H1 (cell line): ENCODE measurements around the gene CHCHD3. TPM values are rescaled to one million over a fixed set of nuclear protein-coding genes. Genes with fewer than 3 reads are reported as not detected.

Experiments used
- CTCF ChIA-PET: fragments of 300-600 bp; sonication (Branson Sonifier 250); formaldehyde crosslinking; loops from one replicate; lab custom pipeline; 2021; ENCODE audit not compliant: partially characterized antibody; lab: Charles Lee
- POLR2A ChIA-PET: fragments of 300-600 bp; sonication (Branson Sonifier 250); formaldehyde crosslinking; loops from one replicate; lab custom pipeline; 2021; ENCODE audit warnings: inconsistent platforms; ENCODE audit not compliant: partially characterized antibody; lab: Charles Lee
- DNase-seq, 2 experiments: peaks; one replicate each; pipeline versions ENCODE4 v3.0.0 to v3.0.0-alpha.2; 2010 to 2022; ENCODE audit warnings: low spot score in 2 of 2, low read depth in 1 of 2, mixed read lengths in 1 of 2
- FAIRE-seq: peaks from 2 replicates; lab custom pipeline; 2011; peaks lifted over from hg19 to GRCh38; lab: Jason Lieb, UNC
- H2AFZ ChIP-seq: 2 replicates; pipeline ENCODE4 v1.8.1; 2012; ENCODE audit warnings: low read length, inconsistent platforms
- H2AK5ac ChIP-seq: 2 replicates; pipeline ENCODE4 v1.6.1; 2013; ENCODE audit warnings: low read depth, low read length
- H2BK120ac ChIP-seq: replicated peaks from 2 replicates; pipeline ENCODE3; 2013; ENCODE audit warnings: low read depth, low read length, inconsistent platforms
- H2BK12ac ChIP-seq: 2 replicates; pipeline ENCODE4 v1.6.1; 2013; ENCODE audit warnings: low read depth, low read length
- H2BK15ac ChIP-seq: 2 replicates; pipeline ENCODE4 v1.6.1; 2013; ENCODE audit warnings: low read length
- H2BK20ac ChIP-seq: 2 replicates; pipeline ENCODE4 v1.6.1; 2013; ENCODE audit warnings: low read length
- H2BK5ac ChIP-seq: 2 replicates; pipeline ENCODE4 v1.6.1; 2013; ENCODE audit warnings: low read depth, low read length
- H3K14ac ChIP-seq: 2 replicates; pipeline ENCODE4 v1.6.1; 2013; ENCODE audit warnings: inconsistent platforms; ENCODE audit not compliant: insufficient read length
- H3K18ac ChIP-seq: 2 replicates; pipeline ENCODE4 v1.6.1; 2013; ENCODE audit warnings: low read length; ENCODE audit errors: extremely low read depth
- H3K23ac ChIP-seq: 2 replicates; pipeline ENCODE4 v1.6.1; 2013; ENCODE audit warnings: inconsistent platforms; ENCODE audit not compliant: insufficient read length
- H3K23me2 ChIP-seq: 2 replicates; pipeline ENCODE4 v1.6.1; 2013; ENCODE audit warnings: low read depth, low read length
- H3K27ac ChIP-seq: 2 replicates; pipeline ENCODE4 v1.6.1; 2011; ENCODE audit warnings: low read depth, low read length, inconsistent platforms
- H3K27me3 ChIP-seq, 4 experiments: replicated peaks in 1 of 4; 1 replicate in 1 of 4; 2 replicates in 3 of 4; pipeline versions ENCODE4 v1.6.1 to v1.8.1; 2011 to 2013; ENCODE audit warnings: low read length in 3 of 4, mild to moderate bottlenecking in 3 of 4, inconsistent platforms in 2 of 4, mixed read lengths in 2 of 4, moderate library complexity in 1 of 4; ENCODE audit not compliant: control insufficient read depth in 3 of 4, insufficient read depth in 3 of 4; ENCODE audit errors: extremely low read depth in 1 of 4
- H3K36me3 ChIP-seq, 4 experiments: 2 replicates each; pipeline versions ENCODE4 v1.6.1 to v1.8.1; 2011 to 2013; ENCODE audit warnings: mild to moderate bottlenecking in 4 of 4, low read length in 3 of 4, moderate library complexity in 2 of 4, control low read depth in 1 of 4, inconsistent platforms in 1 of 4; ENCODE audit not compliant: insufficient read depth in 4 of 4, control insufficient read depth in 2 of 4
- H3K4ac ChIP-seq: replicated peaks from 2 replicates; pipeline ENCODE3; 2013; ENCODE audit warnings: low read length, low read depth, mixed read lengths, inconsistent platforms; ENCODE audit not compliant: insufficient read length
- H3K4me1 ChIP-seq, 4 experiments: replicated peaks in 1 of 4; 1 replicate in 1 of 4; 2 replicates in 3 of 4; pipeline versions ENCODE4 v1.6.1 to v1.8.1; 2011 to 2013; ENCODE audit warnings: low read length in 3 of 4, inconsistent platforms in 2 of 4, mixed read lengths in 1 of 4; ENCODE audit not compliant: insufficient read depth in 4 of 4, control insufficient read depth in 3 of 4
- H3K4me2 ChIP-seq, 2 experiments: 2 replicates each; pipeline versions ENCODE4 v1.6.1 to v1.8.1; 2011 to 2013; ENCODE audit warnings: low read depth in 2 of 2, low read length in 2 of 2, control low read depth in 1 of 2, inconsistent platforms in 1 of 2, mild to moderate bottlenecking in 1 of 2; ENCODE audit not compliant: insufficient read depth in 1 of 2
- H3K4me3 ChIP-seq, 4 experiments: fragments of 200-600, 300-600 bp in 1 of 4; sonication (generic), shearing (Covaris generic), sonication (Bioruptor Twin) in 1 of 4; 2 replicates each; pipeline versions ENCODE4 v1.5.1 to v1.8.1; 2011 to 2016; ENCODE audit warnings: low read length in 4 of 4, low read depth in 3 of 4, control low read depth in 2 of 4, inconsistent platforms in 2 of 4, mild to moderate bottlenecking in 2 of 4, mixed read lengths in 1 of 4, moderate library complexity in 1 of 4; ENCODE audit not compliant: insufficient read depth in 2 of 4; ENCODE audit errors: extremely low read depth in 1 of 4
- H3K56ac ChIP-seq: replicated peaks from 2 replicates; pipeline ENCODE3; 2013; ENCODE audit warnings: low read depth, mild to moderate bottlenecking, mixed read lengths, low read length, inconsistent platforms; ENCODE audit not compliant: insufficient read length
- H3K79me1 ChIP-seq: 2 replicates; pipeline ENCODE4 v1.6.1; 2013; ENCODE audit warnings: low read depth, low read length, control low read depth
- H3K79me2 ChIP-seq, 2 experiments: 2 replicates each; pipeline versions ENCODE4 v1.6.1 to v1.8.1; 2012 to 2013; ENCODE audit warnings: low read length in 2 of 2, mild to moderate bottlenecking in 2 of 2, inconsistent platforms in 1 of 2; ENCODE audit not compliant: insufficient read depth in 2 of 2, control insufficient read depth in 1 of 2
- H3K9ac ChIP-seq, 4 experiments: replicated peaks in 1 of 4; 1 replicate in 1 of 4; 2 replicates in 3 of 4; pipeline versions ENCODE4 v1.6.1 to v1.8.1; 2011 to 2013; ENCODE audit warnings: low read depth in 3 of 4, low read length in 3 of 4, control low read depth in 2 of 4, mild to moderate bottlenecking in 2 of 4, moderate library complexity in 2 of 4, inconsistent platforms in 1 of 4; ENCODE audit errors: extremely low read depth in 1 of 4
- H3K9me3 ChIP-seq, 2 experiments: 2 replicates each; pipeline versions ENCODE4 v1.6.1 to v1.8.1; 2012 to 2013; ENCODE audit warnings: mild to moderate bottlenecking in 2 of 2, moderate library complexity in 2 of 2, control low read depth in 1 of 2, inconsistent platforms in 1 of 2, low read depth in 1 of 2, low read length in 1 of 2, mixed read lengths in 1 of 2; ENCODE audit not compliant: insufficient read depth in 2 of 2
- H4K20me1 ChIP-seq, 2 experiments: replicated peaks in 1 of 2; 2 replicates each; pipeline versions ENCODE3 to v1.8.1; 2011 to 2013; ENCODE audit warnings: inconsistent platforms in 2 of 2, low read length in 2 of 2, mild to moderate bottlenecking in 1 of 2; ENCODE audit not compliant: insufficient read depth in 2 of 2, control insufficient read depth in 1 of 2
- H4K5ac ChIP-seq: 2 replicates; pipeline ENCODE4 v1.6.1; 2013; ENCODE audit warnings: low read length, low read depth, mixed read lengths, inconsistent platforms; ENCODE audit not compliant: insufficient read length
- H4K8ac ChIP-seq: 2 replicates; pipeline ENCODE4 v1.8.0; 2013; ENCODE audit warnings: mild to moderate bottlenecking, moderate library complexity, low read length, inconsistent platforms; ENCODE audit not compliant: insufficient read depth; ENCODE audit errors: extremely low read depth
- H4K91ac ChIP-seq: replicated peaks from 2 replicates; pipeline ENCODE3; 2013; ENCODE audit warnings: low read length, mixed read lengths, inconsistent platforms; ENCODE audit not compliant: insufficient read length
- POLR2A ChIP-seq, 2 experiments: IDR thresholded peaks; 1 replicate in 1 of 2; 2 replicates in 1 of 2; pipeline ENCODE4 v1.6.1; 2011; ENCODE audit warnings: low read depth in 2 of 2, low read length in 2 of 2, mild to moderate bottlenecking in 2 of 2; ENCODE audit errors: control extremely low read depth in 1 of 2
- TAF7 ChIP-seq: optimal IDR thresholded peaks from 2 replicates; pipeline ENCODE3; 2011; ENCODE audit warnings: low read depth, mild to moderate bottlenecking, inconsistent platforms, low read length, moderate library complexity, borderline replicate concordance
- WGBS, 2 experiments: shearing (Covaris generic) in 1 of 2; methylation state at CpG; one replicate each; pipeline versions ENCODE4 v1.1.6 to v1.1.7; 2013 to 2015; ENCODE audit warnings: low lambda C conversion rate in 2 of 2, mixed read lengths in 2 of 2, inconsistent platforms in 1 of 2, low coverage in 1 of 2, missing lambda C conversion rate in 1 of 2; ENCODE audit not compliant: insufficient replicate concordance in 2 of 2, insufficient coverage in 1 of 2, insufficient read length in 1 of 2; ENCODE audit errors: extremely low coverage in 1 of 2, missing lambda C conversion rate in 1 of 2; 5-methylcytosine and 5-hydroxymethylcytosine counted together
- polyA plus RNA-seq, 7 experiments: library from polyadenylated mRNA; depleted of rRNA in 3 of 7; stranded (reverse) in 5 of 7; unstranded in 2 of 7; fragments of >200 nt in 5 of 7; fragments of 200-250 nt in 2 of 7; gene quantifications; 1 replicate in 5 of 7; 2 replicates in 1 of 7; 4 replicates in 1 of 7; pipeline versions ENCODE4 v1.2.1 to v1.2.3, GENCODE V29; 2011 to 2013; ENCODE audit warnings: missing spikeins in 2 of 7, mixed read lengths in 2 of 7
- total RNA-seq: library from RNA; stranded (reverse); fragmentation: NEBNext Ultra II Directional; extraction: Animal tissue kit (Norgen Biotek cat#: 25700); gene quantifications from 2 replicates; pipeline ENCODE4 v1.2.1, GENCODE V29; 2021
- TF ChIP-seq, protein P1 (sequence below), 3 experiments: IDR thresholded peaks; 1 replicate in 2 of 3; 2 replicates in 1 of 3; pipeline versions ENCODE4 v1.5.1 to v1.6.1; 2011; ENCODE audit warnings: low read length in 3 of 3, mild to moderate bottlenecking in 3 of 3, inconsistent platforms in 2 of 3, low read depth in 1 of 3, moderate library complexity in 1 of 3; ENCODE audit not compliant: insufficient read depth in 1 of 3; ENCODE audit errors: control extremely low read depth in 1 of 3

The CHCHD3 gene
- total and polyA plus RNA-seq, 2 of the 8 experiments (the other 6 are each of a cell fraction or from before 2014, with no cell fraction given), result 42.9 to 137 TPM

DNA sequence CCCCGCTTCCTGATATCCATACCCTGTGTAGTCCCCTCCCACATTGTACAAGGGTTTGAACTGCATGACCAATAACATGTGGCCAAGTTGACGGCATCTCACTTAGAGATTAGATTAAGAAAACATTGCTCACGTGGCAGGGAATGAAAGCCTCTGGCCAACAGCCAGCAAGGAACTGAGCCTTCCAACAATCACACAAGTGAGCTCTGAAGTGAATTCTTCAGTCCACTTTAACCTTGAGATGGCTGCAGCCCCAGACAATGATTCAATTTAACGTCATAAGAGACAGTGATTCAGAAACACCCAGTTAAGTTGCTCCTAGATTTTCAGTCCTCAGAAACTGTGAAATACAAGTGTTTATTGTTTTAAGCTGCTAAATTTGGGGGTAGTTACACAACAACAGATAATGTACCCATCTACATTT lies 339.7 kb downstream of the CHCHD3 start:
- H3K4me2 ChIP-seq, result no peak overlapping the region
- H4K8ac ChIP-seq, result no peak overlapping the region
- no peak overlapping the region for H2BK12ac ChIP-seq
- no peak overlapping the region for H3K4ac ChIP-seq
- no peak overlapping the region for H3K27ac ChIP-seq
- H3K23ac ChIP-seq, result no peak overlapping the region
- ChIA-PET POLR2A (no interaction called here), CTCF (interaction anchor here (0.7 to 1.3 kb wide), 2 partner anchors 21 to 84 kb away, joined by 3 to 4 read pairs; no protein-coding TSS in a partner anchor)
- H2BK120ac ChIP-seq, result no peak overlapping the region
- TF ChIP-seq, protein P1, sequence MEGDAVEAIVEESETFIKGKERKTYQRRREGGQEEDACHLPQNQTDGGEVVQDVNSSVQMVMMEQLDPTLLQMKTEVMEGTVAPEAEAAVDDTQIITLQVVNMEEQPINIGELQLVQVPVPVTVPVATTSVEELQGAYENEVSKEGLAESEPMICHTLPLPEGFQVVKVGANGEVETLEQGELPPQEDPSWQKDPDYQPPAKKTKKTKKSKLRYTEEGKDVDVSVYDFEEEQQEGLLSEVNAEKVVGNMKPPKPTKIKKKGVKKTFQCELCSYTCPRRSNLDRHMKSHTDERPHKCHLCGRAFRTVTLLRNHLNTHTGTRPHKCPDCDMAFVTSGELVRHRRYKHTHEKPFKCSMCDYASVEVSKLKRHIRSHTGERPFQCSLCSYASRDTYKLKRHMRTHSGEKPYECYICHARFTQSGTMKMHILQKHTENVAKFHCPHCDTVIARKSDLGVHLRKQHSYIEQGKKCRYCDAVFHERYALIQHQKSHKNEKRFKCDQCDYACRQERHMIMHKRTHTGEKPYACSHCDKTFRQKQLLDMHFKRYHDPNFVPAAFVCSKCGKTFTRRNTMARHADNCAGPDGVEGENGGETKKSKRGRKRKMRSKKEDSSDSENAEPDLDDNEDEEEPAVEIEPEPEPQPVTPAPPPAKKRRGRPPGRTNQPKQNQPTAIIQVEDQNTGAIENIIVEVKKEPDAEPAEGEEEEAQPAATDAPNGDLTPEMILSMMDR (IDR thresholded peaks at IDR 0.05; ENCODE audit: control extremely low read depth in 1 of 3, insufficient read depth in 1 of 3, low read depth in 1 of 3, low read length in 3 of 3), result no peak
- TF ChIP-seq TAF7 (no peak), POLR2A (IDR thresholded peaks at IDR 0.05; ENCODE audit: control extremely low read depth in 1 of 2, low read depth in 2 of 2, low read length in 2 of 2) (no peak)
- H2AFZ ChIP-seq, result no peak overlapping the region
- H3K9ac ChIP-seq, result no peak overlapping the region
- no peaks in the 10 kb centered on the region for H3K23me2 ChIP-seq
- no peak overlapping the region for H3K14ac ChIP-seq
- H2BK20ac ChIP-seq, result no peak overlapping the region
- no peak overlapping the region for H3K18ac ChIP-seq
- H4K91ac ChIP-seq, result no peak overlapping the region
- H3K27me3 ChIP-seq, result no peaks in the 10 kb centered on the region; a peak in 1 of 7 replicates
- WGBS, 2 experiments, result 94% methylated on average over 4 of the region's 4 CpGs; no CpG with 5 or more reads in 1 of the 2 experiments
- H3K79me2 ChIP-seq, result no peaks in the 10 kb centered on the region
- H3K36me3 ChIP-seq, result no peaks in the 10 kb centered on the region
- H4K5ac ChIP-seq, result no peak overlapping the region
- H2BK5ac ChIP-seq, result no peak overlapping the region
- no peaks in the 10 kb centered on the region for H3K79me1 ChIP-seq
- H4K20me1 ChIP-seq, result no peaks in the 10 kb centered on the region
- peaks cover 0 to 3% (median 0%) of the 10 kb centered on the region in 4 experiments; a peak in 1 of 7 replicates for H3K4me1 ChIP-seq
- FAIRE-seq (peak; percentile 7), DNase-seq (no peak)
- no peak overlapping the region for H3K4me3 ChIP-seq
- H3K56ac ChIP-seq, result no peak overlapping the region
- H2BK15ac ChIP-seq, result no peak overlapping the region
- H3K9me3 ChIP-seq, result peaks cover 2 to 7% of the 10 kb centered on the region in 2 experiments; a peak in 2 of 4 replicates
- H2AK5ac ChIP-seq, result no peak overlapping the region
